GM18502 (cell line): Measurements from ENCODE around the gene SACS.
"Not testable (repeated sequence)": the region's sequence is repeated elsewhere in the genome, so short reads cannot be mapped to it uniquely, and the experiment has no call there.

ENCODE experiments used
- ATAC-seq: cut with Tn5 transposase; IDR thresholded peaks from one replicate; pipeline ENCODE4 v1.9.1; 2021; ENCODE audit warnings: mild to moderate bottlenecking; ENCODE audit not compliant: unreplicated experiment, poor library complexity

SACS gene

DNA sequence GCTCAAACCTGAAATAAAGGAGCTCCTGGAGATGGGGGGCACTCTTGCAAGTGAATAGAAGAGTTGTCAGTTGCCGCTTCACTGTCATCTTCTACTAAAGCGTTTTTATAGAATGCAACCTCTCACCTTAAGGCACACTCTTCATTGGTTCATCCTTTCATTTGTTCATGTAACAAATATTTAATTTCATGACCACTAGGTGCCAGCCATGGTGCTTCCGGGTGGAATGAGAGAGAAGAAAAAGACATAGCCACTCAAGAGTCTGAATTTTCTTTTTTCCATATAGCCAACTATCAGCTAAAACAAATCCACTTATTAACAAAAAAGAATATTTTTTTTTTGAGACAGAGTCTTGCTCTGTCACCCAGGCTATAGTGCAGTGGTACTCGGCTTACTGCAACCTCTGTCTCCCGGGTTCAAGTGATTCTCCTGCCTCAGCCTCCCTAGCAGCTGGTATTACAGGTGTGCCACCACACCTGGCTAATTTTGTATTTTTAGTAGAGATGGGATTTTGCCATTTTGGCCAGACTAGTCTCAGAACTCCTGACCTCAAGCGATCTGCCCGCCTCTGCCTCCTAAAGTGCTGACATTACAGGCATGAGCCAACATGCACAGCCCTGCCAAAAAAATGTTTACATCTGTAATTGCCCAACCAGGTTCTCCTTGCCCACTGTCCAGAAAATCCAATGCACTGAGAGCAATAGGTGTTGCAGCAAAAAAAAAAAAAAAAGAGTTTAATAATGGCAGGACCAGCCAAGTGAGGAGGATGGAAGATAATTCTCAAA lies 22.1 kb upstream of the SACS start:
- ATAC-seq = no peak

DNA sequence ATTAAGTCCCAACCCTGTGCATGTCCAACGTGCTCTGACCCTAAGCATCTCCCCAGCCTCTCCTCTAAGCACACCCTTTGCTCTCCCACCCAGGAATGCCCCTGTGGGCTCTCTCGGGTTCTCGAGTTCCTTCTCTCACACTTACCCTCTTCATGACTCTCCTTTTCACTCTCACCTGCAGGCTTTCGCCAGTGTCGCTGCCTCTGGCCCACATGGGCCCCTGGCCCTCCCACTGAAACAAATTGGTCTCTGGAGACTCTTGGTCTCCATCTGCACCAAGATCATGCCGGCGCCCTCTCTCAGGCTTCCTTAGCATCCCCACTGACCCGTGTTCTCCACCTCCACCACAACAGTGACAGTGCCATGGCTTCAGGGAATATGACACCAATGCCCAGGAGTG lies 19.6 kb upstream of the SACS start:
- ATAC-seq = no peak

DNA sequence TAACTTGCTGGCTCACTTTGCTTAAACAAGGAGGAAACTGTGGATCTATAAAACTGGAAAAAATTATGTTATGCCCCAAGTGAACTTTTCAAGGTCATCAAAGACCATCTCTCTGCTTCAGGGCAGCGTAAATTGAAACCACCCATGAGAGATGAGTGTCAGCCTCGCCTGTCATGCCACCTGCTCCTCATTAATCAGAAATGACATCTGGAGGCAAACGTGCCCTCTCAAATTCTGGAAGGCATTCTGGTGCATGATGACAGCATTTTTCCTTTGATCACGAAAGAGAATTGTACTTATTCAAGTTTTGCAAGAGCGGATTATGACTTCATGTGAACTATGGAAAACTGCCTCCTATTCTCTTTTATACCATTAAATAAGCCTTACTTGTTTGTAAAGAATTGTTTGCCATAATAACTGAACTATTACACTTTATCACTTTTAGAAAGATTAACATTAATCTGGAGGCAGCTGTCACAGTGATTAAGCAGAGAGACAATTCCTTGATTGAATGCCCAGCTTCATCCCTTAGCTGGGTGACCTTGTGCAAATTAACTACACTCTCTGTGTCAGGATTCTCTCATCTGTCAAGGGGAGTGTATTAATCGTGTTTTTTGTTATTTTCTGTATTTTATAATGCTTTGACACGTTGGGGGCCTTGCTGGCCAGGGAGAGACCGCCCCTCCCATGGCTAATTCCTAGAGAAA lies 17.0 kb upstream of the SACS start:
- no peak for ATAC-seq

DNA sequence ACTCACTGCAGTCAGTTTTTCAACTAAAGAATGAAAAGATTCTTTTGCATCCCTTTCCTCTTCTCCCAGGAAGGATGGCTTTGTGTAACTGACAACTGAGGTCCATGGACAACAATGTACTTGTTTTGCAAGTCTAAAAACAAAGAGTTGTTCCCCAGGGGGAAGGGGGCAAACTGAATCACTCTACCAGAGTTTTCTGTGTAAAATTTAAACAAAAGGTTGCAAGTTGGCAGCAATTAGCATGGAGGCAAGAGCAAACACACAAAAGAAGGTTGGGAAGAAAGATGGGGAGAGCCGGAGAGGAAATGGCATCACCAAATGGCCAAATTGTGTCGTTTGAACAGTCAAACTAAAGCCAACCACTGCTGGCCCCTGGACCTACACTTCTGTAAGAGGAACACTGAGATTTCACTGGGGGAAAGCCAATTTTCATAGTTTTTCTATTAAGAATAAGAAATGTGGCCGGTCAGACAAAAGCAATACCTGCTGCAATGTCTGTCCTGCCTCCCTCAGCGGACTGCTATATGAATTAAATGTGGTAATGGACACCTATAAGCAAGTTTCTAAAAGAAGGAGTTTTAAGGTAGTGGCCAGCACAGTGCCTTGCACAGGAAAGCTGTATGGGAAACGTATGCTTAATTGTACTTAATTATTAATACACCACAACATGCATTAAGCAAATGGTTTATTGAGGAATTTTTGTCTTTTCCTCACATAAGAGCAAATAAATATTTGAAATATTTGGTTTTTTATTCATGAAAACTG lies 16.1 kb upstream of the SACS start:
- ATAC-seq = no peak

DNA sequence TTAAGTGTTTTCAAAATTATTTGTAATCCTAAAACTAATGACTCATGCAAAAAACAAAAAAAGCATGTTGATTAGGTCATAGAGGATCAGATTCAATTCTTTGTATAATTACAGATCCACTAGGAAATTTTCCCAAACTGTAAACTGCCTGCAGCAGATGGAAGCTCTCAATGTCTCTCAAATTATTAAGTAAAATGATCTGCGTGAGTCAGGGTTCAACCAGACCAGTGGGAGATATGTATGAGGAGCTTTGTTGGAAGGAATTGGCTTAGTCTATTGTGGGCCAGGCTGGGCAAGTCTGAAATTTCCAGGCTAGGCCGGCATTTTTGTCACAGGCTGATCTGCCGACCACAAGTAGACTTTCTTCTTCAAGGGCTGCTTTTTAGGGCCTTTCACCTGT lies 14.4 kb upstream of the SACS start:
- no peak for ATAC-seq

DNA sequence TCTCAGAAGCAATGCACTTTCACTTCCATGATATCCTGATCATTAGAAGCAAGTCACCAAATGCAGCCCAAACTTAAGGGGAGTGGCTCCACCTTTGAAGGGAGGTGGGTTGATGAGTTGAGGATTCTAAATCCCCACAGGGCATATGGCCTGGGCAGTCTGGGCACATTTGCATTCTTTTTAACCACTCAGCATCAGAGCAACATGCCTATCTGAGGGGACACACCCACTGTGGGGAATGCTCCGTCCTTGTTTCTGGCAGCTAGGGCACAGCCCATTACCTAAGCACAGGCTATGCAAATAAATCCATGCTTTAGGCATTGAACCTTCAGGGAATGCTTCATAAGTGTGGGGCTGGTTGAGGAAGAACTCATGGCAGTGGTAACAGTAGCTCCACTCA lies 12.3 kb upstream of the SACS start:
- no peak for ATAC-seq

DNA sequence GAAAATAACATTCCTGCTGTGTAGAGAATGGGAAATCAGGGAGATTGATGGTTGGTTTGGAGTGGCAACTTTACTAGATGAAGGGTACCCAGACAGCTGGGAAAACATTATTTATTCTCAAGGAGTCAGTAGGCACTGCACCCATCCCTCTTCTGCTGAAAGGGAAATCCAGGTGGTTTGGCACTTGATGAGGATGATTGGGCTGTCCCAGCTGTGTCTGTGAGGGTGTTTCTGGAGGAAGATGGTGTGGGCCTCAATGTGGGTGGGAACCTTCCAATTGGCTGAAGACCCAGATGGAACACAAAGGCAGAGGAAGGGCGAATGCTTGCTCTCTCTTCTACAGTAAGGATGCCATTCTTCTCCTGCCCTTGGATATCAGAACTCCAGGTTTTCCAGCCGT lies 10.4 kb upstream of the SACS start:
- ATAC-seq = no peak

DNA sequence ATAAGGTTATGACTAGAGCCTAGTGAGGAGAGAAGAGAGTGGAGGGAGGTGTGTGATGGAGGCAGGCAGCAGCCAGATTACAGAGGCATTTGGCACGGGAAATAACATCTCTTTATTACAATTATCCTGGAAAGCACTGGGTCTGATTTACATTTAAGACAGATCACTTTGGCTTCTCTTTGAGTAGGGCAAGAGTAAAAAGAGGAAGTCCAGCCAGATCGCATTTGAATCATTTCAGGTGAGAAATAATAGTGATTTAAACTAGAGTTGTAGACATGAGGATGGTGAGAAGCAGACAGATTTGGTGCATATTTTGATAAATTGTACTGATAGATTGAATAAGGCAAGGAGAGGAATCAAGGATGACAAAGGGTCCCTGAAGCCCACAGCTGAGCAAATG lies 9.6 kb upstream of the SACS start:
- no peak for ATAC-seq

DNA sequence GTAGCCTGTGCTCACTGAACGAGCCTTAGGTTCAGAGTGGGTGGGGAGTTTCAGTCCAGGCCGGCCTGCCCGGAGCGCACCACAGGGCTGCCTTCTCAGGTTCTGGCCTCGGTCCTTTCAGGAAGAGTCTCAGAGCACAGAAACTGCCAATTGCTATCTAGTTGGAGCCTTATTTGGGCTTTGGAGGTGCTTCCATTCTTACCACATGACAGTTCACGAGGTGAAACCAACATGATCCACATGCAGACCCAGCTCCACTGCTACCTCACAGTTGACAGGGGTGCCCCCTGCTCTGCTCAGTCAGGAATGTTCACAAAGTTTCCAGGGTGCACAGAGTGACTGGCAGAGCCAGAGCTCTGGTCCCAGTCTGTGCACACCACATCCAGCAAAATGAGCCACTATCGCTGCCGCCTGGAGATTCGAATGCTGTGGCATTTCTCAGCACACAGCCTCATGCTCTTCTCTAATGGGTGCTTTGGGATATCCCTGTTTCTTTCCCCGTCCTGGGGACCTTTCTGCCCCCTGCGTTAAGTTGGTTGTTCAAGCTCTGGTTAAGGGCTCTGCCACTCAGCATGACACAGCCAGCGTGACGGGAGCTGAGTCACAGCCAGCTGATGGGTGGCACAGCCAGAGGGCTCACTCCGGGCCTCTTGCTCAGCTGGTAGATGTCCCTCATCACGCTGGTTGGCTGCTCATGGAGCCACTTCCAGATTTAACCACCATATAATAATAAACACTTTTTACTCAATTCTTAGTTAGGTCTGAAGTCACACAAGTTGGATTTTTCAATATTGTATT lies 7.5 kb upstream of the SACS start:
- no peak for ATAC-seq

DNA sequence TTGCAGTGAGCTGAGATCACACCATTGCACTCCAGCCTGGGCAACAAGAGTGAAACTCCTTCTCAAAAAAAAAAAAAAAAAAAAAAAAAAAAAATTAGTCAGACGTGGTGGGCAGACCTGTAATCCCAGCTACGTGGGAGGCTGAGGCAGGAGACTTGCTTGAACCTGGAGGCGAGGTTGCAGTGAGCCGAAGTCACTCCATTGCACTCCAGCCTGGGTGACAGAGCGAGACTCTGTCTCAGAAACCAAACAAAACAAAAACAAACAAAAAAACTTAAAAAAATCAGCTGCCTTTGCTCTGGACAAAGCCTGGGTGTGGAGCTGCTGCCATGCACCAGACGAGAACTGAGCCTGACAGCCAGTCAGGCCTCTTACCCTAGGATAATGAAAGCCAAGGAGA lies 6.8 kb upstream of the SACS start:
- ATAC-seq = not testable (repeated sequence)

DNA sequence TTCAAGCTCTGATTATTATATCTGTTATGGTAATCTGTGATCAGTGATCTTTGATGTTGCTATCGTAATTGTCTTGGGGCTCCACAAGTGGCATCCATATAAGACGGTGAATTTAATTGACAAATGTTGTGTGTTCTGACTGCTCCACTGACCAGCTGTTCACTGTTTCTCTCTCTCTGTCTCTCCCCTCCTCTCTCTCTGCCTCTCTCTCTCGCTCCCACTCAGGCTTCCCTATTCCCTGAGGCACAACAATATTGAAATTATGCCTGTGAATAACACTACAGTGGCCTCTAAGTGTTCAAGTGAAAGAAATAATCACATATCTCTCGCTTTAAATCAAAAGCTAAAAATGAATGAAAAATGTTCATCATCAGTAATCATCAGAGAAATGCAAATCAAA lies 4.4 kb upstream of the SACS start:
- ATAC-seq = no peak

DNA sequence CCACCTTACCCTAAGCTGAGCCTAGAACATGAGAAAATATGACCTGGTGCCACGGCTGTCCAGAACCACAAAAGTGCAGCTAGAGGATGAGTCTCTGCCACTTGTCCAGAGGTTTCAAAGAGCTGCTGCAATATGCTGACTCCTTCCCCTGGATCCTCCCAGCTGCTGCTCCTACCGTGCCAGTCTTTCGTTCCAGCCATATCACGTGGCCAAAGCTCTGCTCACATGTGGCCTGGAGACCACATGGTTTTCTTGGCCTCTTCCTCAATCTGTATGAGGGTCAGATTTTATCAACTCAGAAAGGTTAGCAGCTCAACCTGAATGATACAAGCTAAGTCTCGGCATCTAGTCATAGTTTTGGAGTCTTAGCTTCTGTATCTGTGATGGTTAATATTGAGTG lies 3.2 kb upstream of the SACS start:
- ATAC-seq = no peak

DNA sequence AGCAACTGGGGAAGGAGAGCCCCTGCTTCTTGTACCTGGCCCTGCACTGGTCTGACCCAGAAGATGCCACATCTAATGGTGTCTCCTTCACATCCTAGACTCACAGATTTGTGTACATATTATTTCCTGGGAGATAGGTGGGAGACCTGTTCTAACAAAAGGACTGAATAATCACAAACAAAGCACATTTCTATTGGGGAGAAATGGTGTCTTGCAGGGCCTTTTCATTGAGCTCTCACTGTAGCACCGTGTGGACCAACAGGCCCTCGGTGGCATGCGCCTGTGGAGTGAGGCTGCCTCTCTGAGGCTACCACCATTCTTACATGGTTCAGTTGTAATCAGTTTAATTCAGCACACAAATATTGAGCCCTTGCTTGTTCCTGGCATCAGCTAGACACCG lies 989 bp upstream of the SACS start:
- no peak for ATAC-seq

DNA sequence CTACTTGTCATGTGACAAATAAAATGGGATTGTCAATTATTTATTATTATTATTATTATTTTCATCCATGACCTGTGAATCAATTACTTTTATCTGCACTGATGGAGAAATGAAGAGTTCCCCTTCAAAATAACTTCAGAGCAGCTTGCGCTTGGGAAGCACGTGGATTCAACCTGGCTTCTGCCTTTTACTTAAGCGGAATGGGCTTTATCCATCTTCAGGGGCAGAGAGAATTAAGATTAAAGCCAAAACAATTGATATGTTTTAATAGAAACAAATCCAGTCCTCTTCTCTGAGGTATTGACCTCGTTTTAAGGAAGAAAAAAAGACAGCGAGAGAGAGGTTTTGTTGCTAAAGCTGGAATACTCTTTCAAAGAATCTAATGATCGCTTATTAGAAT lies 876 bp downstream of the SACS start:
- ATAC-seq = no peak

DNA sequence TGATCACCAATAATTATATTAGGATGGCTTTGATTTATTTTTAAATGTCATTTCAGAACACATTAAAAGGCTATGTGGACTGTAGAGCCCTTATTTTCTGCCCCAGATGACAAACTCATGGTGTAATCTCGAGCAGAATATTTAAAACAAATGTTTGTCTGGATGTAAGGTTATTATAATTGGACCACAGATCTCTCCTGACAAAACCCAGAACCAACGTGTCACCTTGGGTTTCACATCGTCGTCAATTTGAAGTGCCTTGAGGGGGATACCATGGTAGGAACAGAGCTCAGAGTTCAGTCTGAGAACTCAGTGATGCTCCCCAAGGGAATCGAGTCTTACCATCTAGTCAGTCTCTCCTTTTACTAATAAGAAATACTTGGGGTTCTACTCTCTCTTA lies 2.8 kb downstream of the SACS start:
- no peak for ATAC-seq

DNA sequence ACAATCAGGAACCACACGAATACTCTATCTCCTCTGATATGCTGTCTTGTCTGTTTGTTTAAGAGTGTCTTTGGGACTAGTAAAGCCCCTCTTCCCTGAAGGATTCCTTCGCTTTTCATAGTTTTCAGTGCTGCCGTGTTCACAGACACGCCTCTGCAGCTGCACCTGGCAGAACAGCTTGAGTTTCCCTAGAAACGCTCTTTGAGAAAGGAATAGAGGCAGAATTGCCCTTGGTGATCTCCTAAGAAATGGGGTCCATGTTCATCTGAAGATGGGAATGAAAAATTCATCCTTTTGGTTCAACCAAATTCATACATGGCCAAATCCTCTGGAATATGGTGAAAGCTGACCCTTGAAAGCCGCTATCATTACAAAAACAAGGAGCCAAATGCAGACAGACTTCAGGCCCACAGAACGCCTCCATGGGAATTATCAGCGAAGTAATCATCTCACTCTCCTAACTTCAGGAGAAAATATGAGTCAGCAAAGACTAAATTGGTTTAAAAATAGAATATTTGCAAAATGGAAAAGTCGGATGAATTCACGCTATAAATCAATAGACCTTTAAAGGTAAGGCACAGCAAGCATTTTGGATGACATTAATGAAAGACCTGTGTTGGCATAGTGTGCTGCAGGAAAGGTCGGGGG lies 5.5 kb downstream of the SACS start:
- ATAC-seq = no peak

DNA sequence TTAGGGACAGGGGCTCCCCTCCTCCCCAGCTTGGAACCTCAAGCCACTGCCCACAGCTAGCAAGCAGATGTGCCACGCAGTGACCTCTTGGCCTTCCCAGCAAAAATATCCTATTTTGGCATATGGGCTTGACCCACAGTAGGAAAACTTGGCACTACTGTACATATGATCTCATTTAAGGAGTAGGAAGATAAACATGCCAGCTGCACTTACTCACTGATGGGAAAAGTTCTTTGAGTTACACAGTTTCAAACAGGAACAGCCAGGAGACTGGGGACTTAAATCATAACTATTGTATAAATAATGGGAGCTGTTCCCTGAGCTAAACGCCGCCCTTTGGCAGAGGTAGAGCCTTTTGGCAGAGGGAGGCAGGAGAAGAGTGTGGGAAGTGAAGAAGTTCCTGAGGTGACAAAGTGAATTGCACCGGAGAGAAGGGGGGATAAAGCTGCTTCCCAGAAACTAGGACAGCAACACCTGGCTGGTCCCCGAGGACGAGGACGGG lies 6.1 kb downstream of the SACS start:
- no peak for ATAC-seq

DNA sequence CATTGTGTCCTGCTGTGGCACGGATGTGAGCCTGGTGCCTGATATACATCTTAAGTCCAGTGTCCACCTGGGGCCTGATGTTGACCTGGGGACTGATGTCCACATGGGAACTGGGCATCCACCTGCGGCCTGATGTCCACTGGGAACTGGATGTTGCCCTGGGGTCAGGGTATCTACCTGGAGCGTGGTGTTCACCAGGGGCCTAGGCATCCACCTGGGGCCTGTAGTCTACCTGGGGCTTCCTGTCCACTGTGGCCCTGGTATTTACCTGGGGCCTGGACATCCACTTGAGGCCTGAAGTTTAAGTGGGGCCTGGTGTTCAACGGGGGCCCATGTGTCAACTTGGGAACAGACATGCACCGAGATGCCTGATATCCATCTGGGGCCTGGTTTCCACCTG lies 11.9 kb downstream of the SACS start:
- no peak for ATAC-seq

DNA sequence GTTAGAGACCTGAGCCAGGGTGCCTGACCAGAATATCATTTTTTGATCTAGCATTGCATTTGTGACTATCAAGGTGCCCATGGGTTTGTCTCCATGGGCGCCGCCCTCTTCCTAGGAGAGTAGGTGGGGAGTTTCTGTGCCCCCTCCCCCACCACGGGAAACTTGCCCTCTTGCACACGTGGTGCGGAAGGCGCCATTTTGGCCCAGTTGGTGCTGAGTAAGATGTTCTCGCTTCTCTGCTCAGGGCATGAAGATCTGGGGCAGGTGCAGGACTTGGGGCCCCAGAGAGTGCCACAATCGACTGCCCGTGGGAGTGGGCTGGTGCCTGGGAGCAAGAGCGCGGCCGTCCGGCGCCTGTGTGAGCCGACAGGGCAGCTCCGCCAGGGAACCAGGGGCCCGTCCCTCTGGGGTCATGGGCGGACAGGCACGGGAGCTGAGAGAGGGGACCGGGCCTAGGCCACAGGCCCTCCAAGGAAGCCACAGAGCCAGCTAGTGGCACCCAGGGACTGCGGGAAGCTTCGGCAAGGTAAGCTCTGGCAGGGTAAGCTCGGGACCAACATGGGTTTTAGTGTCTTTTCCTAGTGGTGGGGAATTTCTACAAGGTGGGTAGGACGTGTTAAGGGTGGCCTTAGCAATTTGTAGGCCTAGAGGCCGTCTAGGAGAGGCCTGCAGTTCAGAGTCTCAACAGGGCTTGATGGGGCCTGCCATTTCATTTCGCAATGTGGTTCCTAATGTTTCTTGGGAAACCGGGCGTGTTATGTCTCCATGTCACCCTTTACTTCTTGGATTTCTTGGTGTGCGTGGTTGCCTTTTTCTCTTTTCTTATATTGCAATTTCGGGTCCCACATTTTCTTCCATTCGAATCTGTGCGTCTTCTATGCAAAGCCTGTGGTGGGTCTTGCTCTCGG lies 14.5 kb downstream of the SACS start:
- ATAC-seq = no peak
